NCI-H1436 treated with DMSO at 0.1 percent for 48 hours (cell line): Measurements from ENCODE around the gene CPXM2.

Experiments
- DNase-seq: peaks from one replicate; lab custom pipeline; 2025; lab: John Stamatoyannopoulos, UW

CPXM2 gene

DNA sequence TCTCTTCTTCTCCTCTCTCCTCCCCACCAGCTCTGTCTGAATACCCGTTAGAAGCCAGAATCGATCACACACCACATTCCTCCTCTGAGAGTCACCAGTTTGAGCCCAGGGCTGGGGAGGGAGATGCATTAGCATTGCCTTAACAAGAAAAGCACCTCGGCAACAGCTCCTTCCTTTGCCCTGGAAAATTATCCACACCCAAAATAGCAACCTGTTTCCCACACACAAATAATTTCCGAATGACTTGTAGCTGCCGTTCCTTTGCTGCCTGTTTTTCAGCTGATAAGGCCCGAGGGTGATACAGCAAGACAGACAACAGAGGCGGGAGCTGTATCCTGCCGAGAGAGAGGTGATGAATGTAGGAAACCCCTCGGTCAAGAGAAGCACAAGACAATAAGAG lies 91.3 kb downstream of the CPXM2 start:
- DNase-seq, result no peak

DNA sequence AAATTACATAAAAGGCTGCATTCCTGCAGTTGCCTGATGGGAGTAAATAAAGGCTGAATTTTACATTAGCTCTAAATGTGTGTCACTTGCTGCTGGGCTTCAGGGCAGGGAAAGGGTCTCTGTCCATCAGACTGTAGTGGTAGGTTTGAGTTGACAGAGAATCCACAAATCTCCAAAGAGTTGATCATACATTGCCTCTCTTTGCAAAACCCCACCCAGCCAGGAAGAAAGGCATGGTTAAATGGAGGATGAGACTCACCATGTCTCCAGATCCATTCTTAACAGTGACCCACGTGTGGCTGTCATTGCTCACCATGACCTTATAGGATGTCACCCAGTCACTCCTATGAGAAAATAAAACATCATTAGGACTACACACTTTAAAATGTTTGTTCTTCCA lies 92.8 kb downstream of the CPXM2 start:
- DNase-seq, result no peak

DNA sequence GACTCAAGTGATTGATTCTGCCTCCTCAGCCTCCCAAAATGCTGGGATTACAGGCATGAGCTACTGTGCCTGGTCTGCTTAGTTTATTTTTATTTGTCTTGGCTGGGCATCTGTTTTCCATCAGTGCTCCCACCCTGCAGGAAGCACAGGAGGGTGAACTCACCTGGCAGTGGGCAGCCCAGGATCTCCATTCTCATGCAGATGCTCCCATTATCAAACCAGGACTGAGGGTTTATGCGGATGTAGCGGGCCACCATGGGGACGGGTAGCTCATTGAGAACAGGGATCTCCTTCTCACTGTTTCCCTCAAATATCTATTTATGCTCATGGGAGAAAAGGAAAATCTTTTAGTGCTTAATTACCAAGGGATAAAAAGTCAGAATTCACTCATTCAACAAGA lies 93.8 kb downstream of the CPXM2 start:
- DNase-seq, result no peak

DNA sequence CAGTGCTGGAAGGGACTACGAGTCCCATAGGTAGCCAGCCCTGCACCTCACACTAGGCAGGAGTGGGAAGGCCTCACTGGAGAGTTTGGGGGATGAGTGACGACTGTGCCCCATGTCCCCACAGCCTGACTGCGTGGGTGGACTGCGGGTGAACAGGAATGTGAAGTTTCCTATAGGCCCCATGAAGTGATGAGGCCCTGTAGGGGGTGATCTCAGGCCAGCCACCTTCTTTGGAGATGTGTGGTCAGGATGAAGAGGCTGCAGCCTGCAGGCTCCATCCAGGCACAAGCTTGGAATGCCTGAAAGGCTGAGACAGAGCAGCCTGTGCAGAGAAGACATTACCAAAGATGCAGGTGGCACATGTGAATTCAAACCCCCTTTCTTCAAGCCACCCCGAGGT lies 94.9 kb downstream of the CPXM2 start:
- no peak for DNase-seq

DNA sequence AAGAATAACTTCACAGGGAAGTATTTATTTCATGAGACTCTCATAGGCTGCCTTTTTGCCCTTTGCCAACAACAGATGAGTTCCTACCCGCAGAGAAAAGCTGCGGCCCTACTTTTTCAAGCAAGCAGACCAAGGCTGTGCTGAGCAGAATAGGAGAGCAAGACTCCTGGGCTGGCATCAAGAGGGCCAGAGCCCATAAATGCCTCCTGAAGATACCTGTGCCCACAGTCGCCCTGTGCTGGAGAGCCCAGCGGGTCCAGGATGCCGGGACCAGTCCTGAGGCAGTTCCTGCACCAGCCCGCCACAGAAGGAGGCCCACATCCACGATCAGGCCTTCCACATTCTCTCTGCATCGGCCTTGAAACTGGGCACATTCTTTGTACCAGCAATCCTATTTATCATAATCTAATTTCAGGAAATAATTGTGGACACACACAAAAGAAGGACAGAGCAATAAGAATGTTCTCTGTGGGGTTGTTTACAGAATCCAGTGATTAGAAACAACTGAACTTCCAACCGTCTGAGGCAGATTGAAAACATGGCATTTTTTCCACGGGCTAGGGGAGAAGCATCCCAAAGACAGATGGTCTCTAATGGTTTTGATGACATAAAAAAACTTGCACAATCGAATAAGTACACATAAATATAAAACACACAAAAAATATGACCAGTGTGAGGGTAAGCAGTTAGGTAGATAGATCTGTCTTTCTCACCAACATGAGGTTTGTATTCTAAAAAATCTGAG lies 95.6 kb downstream of the CPXM2 start:
- no peak for DNase-seq

DNA sequence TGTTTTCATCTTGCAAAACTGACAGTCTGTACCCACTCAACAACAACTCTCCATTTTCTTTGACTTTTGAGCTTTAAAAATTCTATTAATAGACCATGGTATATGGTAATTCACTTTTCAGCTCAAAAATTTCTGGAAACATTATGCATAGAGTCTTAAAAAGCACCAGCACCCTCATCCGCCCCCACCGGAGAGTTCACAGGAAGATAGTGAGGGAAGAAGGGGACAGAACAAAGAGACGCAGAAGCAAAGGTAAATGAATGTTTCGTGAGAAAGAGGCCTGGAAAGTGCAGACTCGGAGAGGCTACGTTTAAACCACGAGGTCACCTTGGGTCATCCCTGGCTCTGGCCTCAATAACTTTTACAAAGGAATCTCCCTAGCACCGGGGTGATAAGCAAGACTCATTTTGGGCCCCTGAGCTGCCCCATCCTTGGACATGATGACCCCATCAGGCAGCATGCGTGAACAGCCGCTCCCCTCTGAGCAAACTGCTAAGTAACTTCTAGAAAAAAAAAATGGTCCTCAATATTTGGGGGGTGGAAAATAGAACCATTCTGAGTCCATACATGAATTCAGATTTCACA lies 96.3 kb downstream of the CPXM2 start:
- DNase-seq, result no peak

DNA sequence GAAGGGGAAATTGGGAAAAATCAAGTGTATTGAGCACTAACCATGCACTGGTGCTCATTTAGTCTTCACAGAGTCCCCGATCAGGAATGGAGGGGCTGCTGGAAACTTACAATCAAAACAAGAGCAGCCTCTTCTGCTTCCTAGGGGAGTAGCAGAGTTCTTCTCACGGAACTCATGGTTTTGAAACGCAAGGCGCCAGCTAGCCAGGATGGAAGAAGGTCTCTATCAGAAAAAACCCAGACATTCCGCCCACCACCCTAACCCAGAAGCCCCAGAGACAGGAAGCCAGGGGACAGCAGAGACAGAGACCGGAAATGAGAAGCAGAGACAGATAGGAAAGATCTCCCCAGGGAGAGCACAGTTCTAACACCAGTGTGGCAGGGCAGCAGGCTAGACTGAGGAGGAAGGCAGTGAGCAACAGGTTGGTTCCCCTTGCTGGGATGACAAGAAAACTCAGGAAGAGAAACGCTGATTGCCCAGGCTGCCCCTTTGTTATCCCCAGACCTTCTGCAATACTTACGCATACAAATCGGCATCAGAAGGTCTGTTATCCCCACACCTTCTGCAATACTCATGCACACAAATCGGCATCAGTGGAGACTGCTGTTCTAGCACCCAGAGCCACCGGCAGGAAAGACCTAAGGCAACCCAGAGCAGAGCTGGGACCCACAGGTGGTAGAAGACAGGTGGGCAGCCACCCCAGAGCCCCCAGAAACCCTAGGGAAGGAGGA lies 99.2 kb downstream of the CPXM2 start:
- DNase-seq, result no peak

DNA sequence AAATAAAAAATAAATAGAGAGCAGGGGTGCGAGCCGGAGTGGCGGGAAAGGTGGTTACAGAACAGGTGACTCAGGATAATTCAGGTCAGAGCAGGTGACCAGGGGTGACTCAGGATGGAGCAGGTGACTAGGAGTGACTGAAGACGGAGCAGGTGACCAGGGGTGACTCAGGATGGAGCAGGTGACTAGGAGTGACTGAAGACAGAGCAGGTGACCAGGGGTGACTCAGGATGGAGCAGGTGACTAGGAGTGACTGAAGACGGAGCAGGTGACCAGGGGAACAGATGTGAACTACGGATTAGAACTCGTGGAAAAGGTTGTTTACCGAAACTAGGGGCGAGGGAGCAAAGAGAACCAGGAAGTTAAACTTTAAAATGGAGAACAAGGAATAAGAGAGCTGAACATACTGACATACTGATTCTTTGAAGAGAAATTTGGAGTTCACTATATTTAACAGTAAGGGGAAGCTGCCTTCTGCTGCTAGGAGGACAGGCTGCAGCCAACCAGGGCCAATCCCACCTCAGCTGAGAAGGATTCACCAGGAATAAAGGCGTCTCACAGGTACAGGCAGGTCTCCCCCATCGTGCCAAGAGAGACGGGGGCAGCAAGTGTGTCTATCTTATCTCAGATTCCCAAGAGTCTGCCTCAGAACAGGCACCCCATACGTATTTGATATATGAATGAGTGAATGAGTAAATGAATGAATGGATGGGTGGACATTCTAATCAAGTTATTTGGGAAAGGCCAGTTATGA lies 101.3 kb downstream of the CPXM2 start:
- DNase-seq, result no peak

DNA sequence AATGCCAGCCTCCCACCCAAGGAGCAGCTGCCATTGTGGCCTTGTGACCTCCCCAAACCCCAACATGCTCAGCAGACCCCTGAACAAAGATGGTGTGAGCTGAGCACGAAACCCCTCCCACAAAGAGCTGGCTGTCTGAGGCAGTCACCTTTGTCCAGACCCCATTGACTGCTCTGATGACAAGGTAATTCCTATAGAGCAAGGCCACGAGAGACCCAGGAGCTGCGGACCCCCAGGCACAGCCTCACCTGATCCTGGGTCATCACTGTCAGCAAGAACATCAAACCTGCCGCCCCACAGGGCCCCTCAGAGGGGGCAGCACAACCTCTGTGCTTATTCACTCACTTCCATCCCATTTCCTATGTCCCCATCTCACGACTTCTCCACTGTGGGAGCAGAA lies 102.6 kb downstream of the CPXM2 start:
- no peak for DNase-seq

DNA sequence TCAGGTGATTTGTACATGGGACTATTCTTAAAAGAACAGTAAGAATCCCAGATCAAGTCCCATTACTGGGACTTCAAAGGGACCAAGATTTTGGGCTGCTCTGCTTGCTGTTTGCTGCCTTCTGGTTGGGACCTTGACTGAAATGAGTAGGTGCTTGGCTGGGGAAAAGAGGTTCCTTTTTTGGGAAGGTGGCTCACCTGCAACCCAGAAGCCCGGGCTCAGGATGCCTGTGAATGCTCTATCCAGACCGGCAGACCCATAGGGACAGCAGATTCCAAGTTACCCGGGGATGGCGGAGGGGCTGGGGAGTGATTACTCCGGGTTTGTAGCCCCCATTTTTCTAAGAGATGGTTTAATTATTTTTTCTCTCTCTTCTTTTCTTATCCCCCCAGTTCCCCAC lies 104.0 kb downstream of the CPXM2 start:
- no peak for DNase-seq

DNA sequence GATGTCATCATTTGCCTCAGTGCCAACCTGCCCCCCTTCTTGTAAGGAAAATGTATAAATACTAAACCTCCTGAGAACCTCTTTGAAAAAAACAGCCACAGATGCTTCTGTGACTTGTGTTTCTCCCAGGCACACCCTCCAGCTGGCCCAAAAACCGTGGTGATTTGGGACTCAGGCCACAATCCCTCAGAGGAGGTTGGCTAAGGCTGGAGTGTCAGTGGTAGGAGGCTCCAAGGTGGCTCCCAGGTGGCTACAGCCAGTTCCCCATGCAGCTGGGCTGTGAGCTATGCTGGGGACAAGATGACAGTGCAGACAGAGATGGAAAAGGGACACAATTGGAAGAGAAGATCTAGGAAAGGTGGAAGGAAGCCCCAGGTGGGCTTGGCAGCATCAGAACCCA lies 104.7 kb downstream of the CPXM2 start:
- DNase-seq, result no peak

DNA sequence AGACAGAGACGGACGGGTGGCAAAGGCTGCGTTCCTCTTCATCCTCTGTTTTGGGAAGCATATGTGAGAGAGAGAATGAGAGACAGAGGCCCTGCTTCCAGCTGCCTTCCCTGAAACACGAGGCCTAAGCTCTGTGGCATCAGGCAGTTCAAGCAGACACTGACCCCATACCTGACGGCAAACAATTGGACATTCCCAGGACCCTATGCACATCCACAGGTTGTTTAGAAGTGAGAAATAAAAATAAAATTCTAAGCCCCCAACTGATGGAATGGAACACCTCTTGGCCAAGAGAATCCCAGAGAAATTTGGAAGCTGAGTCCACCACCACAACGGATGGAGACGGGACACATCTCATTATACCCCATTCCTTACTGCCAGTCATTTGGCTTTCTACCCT lies 105.3 kb downstream of the CPXM2 start:
- no peak for DNase-seq

DNA sequence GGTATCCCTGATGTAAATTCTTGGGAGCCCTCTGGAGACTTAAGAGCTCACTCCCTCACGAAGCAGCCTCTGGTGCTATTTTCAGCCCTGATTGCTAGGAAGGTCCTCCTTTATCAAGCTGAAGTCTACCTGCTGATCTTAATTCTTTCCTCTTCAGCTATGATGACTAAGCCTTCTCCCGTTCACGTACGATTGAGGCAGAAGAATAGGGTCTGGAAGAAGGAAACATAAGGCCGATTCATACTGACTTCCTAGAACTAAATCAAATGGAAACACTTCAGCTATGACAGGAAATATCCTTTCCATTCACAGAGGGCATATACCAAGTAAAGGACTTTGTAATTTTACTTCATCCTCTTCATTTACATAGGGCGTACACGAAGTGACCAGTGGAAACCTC lies 107.0 kb downstream of the CPXM2 start:
- no peak for DNase-seq

DNA sequence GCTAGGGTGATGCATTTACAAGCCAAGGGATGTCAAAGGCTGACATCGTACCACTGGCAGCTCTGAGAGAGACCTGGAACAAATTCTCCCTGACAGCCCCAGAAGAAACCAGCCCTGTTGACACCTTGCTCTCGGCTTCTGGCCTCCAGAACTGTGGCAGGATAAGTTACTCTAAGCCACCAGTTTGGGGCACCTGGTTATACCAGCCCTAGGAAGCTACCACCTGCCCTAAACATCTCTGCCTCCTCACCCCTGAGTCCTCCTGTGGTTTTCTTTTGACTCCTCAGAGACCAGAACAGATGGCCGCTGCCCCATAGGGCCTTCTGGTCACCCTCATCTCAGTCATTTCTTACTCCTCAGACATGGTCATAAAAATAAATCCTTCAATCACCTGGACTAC lies 107.4 kb downstream of the CPXM2 start:
- DNase-seq, result no peak

DNA sequence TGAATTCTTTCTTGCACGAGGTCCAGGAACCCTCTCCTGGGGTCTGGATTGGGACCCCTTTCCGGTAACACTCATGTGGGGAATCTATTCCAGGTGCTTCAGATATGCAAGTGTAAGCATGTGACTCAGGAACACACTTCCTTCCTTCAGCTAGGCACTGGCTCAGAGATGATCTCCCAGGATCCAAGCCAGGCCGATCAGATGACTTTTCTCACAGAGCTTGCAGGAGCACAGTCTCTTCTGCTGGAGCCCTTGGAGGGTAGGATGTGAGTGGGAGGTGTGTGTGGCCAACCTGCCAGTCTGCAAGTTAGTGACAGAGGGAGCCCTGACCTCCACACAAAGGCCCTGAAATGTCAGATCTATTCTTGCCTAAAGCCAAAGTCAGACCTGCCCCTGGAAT lies 108.3 kb downstream of the CPXM2 start:
- DNase-seq, result no peak

DNA sequence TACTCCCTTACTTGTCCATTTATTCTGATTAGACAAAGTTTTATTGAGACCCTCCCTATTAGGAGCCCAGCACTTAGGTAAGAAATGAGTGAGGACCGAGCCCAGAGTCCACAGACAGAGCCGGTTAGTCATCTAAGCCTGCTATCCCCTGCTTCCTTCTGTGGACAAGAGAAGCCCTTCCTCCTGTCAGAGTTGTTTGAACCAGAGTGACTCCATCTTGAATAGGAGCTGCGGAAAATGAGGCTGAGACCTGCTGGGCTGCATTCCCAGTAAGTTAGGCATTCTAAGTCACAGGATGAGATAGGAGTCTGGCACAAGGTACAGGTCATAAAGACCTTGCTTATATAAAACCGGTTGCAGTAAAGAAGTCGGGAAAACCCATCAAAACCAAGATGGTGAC lies 109.1 kb downstream of the CPXM2 start:
- DNase-seq, result no peak

DNA sequence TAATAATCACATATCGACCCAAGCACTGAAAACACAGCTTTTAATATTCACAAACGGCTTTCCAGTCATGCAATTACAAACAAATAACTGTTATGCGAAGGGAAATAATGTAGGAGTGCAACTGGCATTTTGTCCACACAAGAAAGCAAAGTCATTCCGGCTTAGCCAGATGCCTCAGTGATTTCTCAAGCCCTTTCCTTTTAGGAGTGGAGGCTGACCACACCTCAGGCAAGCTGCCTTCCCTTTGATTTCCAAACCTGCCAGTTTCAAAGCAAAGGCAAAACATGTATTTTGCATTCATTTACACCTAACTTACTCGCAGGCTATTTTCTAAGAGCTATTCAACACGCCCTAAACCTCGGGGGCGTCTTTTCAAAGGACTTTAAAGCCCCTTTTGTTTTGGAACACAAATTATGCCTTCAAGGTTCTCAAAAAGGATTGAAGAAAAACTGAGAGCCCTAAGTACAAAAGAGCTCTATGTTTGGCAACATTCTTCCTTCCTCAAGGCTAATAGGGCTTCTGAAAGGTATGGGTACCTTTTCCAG lies 109.6 kb downstream of the CPXM2 start:
- no peak for DNase-seq

DNA sequence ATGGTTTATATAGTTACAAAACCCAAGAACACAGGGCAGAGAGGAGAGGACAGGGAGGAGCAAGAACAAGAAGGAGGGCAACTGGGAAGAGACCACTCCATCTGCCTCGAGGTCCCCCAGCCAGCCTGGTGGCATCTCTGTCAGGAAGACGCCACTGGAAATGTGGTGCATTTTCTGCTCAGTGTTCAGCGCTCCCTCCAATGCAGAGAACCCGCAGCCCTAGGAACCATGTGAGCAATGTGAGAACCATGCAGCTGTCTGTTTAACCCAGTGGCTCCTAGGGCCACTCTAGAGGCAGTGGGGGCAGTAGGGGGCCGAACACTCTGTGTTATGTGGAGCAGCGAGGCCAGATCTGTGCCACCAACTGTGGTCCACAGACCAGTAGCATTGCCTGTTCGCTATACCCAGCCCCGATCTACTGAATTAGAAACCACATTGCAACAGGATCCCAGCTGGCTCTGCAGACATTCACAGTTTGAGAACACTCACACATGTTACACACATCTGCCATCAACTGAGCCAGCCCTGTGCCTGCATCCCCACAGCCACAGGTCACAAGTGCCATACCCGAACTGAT lies 110.2 kb downstream of the CPXM2 start:
- DNase-seq, result no peak

DNA sequence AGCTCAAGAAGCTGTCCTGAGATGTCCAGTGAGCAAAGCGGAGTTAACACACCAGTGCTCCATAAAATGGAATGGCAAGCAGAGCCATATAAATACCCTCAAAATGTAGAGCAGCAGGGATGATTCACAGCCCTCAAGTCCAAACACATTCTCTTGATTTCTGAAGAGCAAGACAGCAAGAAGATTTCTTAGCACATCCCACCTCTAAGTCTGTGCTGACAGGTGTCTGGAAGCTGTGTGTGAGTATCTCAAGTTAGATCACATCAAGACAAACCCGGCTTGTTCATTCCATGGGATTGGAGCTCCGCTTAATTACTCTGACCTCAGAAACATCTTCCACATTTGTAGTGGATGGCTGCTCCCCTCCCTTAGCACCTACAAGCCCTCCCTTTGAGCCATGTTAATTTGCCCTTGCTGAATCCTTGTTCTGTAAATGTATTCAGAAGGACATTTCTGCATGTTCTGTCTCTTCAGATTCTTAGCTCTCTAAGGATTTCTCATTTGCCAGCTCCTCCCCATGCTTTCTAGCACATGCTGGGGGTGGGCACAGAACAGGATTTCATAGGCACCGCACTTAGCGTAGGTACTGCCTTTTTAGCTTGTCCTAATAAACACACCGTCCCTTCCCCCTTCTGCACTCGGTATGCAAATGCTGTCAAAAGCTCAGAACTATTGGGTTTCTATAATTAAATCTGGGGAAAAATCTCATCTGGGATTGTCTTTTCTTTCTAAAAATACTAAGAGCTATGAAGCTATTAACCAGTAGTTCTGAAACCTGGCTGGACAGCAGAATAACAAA lies 112.7 kb downstream of the CPXM2 start:
- no peak for DNase-seq

DNA sequence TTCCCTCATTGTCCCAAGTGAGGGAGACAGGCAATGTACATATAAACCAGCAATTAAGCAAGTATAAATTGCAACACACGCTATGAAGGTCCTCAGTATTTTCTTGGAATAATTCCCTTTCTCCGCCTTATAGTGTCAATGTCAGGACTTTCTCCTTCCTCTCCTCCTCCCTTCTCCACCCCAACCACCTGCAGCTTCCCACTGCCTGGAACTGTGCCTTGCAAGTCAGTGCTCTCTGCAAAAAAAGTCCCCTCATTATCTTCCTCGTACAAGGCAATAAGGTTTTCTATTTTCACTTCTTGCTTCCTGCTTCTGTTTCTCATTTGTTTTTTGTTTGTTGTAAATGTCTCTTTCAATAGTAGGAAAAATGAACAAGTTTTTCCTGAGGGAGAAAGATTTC lies 113.7 kb downstream of the CPXM2 start:
- DNase-seq, result no peak

DNA sequence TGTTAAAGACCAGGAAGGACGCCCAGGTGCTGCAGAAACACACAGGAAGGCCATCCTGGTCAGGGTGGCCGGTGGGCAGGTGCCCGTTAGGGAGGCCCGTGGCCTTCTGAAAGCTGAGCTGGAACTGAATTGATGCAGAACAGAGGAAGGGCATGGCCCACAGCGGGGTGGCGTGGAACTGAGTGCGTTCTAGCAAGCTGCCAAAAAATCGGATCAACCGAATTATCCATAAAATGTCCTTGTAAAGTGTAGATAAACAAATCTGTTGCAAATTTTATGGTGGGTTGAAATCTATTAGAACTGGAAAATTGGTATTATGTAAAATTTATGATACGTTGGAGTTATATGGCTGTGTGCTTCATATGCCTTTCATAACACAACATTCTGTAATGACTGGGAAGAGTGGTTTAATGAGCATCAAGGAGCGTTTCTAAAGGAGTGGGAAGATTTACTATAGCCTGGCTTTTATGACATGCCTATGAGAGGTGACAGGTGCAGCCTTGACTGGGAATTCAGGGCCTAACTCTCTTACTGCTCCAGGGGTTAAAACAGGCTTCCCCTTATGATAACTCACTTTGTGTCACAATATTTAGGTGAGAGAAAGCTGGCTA lies 117.4 kb downstream of the CPXM2 start:
- DNase-seq, result no peak
